Aorta (tissue), 5 donors: ENCODE data around the gene KCNQ1. TPM values are rescaled to one million over a fixed set of nuclear protein-coding genes. Genes with fewer than 3 reads are reported as not detected.

Experiments used
- ATAC-seq: fragments of 200-7000 bp; cut with Tn5 transposase; one replicate; pipeline ENCODE4 v1.9.1; 2022; ENCODE audit warnings: moderate library complexity; ENCODE audit not compliant: low FRiP score
- DNase-seq, 2 donors: peaks; one replicate each; pipeline ENCODE4 v3.0.0-alpha.2; 2020
- H3K27ac ChIP-seq, 2 donors: one replicate each; pipeline ENCODE4 v1.5.1; 2013; ENCODE audit warnings: low read length in 2 of 2, mild to moderate bottlenecking in 2 of 2, moderate library complexity in 2 of 2, control low read depth in 1 of 2, inconsistent platforms in 1 of 2, low read depth in 1 of 2
- H3K27me3 ChIP-seq, 2 donors: one replicate each; pipeline ENCODE4 v1.6.1; 2013; ENCODE audit warnings: control low read depth in 1 of 2, low read length in 1 of 2, mild to moderate bottlenecking in 1 of 2, moderate library complexity in 1 of 2; ENCODE audit not compliant: insufficient read depth in 2 of 2, control insufficient read depth in 1 of 2
- H3K36me3 ChIP-seq, 2 donors: one replicate each; pipeline ENCODE4 v1.6.1; 2013; ENCODE audit warnings: control low read depth in 1 of 2, low read length in 1 of 2, mild to moderate bottlenecking in 1 of 2; ENCODE audit not compliant: insufficient read depth in 2 of 2, control insufficient read depth in 1 of 2
- H3K4me1 ChIP-seq, 2 donors: one replicate each; pipeline ENCODE4 v1.6.1; 2013; ENCODE audit warnings: low read length in 2 of 2, control low read depth in 1 of 2, mild to moderate bottlenecking in 1 of 2, moderate library complexity in 1 of 2; ENCODE audit not compliant: insufficient read depth in 2 of 2, control insufficient read depth in 1 of 2
- H3K4me3 ChIP-seq, 2 donors: one replicate each; pipeline ENCODE4 v1.5.1; 2013; ENCODE audit warnings: low read length in 2 of 2, control low read depth in 1 of 2, mild to moderate bottlenecking in 1 of 2
- H3K9me3 ChIP-seq: one replicate; pipeline ENCODE4 v1.6.1; 2013; ENCODE audit warnings: mild to moderate bottlenecking, low read length; ENCODE audit not compliant: control insufficient read depth
- WGBS, 2 donors: extraction: QIAGEN DNeasy Blood & Tissue Kit; methylation state at CpG; one replicate each; pipeline ENCODE4 v1.1.7; 2013; 5-methylcytosine and 5-hydroxymethylcytosine counted together
- intact Hi-C, 2 donors: fragments of 100-400 bp; cut with DNase I; formaldehyde crosslinking; loops; one replicate each; pipeline versions ENCODE4 v1.14.2 to v1.15.0; 2022
- polyA plus RNA-seq, 2 donors: library from polyadenylated mRNA; stranded (reverse); fragments of 200-250 nt; gene quantifications; one replicate each; pipeline ENCODE4 v1.2.3, GENCODE V29; 2013
- total RNA-seq, 2 donors: library from RNA; stranded (reverse); fragmentation: NEBNext Ultra II Directional; extraction: Animal tissue kit (Norgen Biotek cat#: 25700); gene quantifications; one replicate each; pipeline ENCODE4 v1.2.1, GENCODE V29; 2021
- donor health status: healthy with polysubstance abuse.
- donor health status: Bipolar disorder and iron deficiency.
- donor health status: DM: no; HTN: no; CAD: no.
- donor health status: DM: no; HTN: no; CAD: no.
- donor health status: DM: yes; HTN: yes; CAD: no.

KCNQ1 gene
- total and polyA plus RNA-seq, 4 donors, result 0.67 to 11.5 (median 5.8) TPM

GRCh38 chr11:2731130-2732125, 286.6 kb downstream of the KCNQ1 start:
- intact Hi-C loops, result no loop called here
- H3K27ac ChIP-seq, result no peak overlapping the region
- no peaks in the 10 kb centered on the region for H3K9me3 ChIP-seq

GRCh38 chr11:2732261-2732939, 287.6 kb downstream of the KCNQ1 start:
- Histone ChIP-seq H3K4me3 (no peak overlapping the region), H3K9me3 (no peaks in the 10 kb centered on the region), H3K4me1 (no peaks in the 10 kb centered on the region), H3K27me3 (no peaks in the 10 kb centered on the region), H3K27ac (no peak overlapping the region), H3K36me3 (no peaks in the 10 kb centered on the region)
- intact Hi-C loops, result no loop called here
- 95 to 96% methylated on average over 32 of the region's 32 CpGs for WGBS, 2 donors
- DNase-seq (no peak), ATAC-seq (no peak)

More at GRCh38 chr11:2731130-2732125, 286.6 kb downstream of the KCNQ1 start:
- Histone ChIP-seq H3K4me3 (no peak overlapping the region), H3K27me3 (no peaks in the 10 kb centered on the region), H3K36me3 (no peaks in the 10 kb centered on the region), H3K4me1 (no peaks in the 10 kb centered on the region)
- 77 to 84% methylated on average over 28 of the region's 28 CpGs for WGBS, 2 donors
- ATAC-seq (no peak), DNase-seq (no peak)

DNA sequence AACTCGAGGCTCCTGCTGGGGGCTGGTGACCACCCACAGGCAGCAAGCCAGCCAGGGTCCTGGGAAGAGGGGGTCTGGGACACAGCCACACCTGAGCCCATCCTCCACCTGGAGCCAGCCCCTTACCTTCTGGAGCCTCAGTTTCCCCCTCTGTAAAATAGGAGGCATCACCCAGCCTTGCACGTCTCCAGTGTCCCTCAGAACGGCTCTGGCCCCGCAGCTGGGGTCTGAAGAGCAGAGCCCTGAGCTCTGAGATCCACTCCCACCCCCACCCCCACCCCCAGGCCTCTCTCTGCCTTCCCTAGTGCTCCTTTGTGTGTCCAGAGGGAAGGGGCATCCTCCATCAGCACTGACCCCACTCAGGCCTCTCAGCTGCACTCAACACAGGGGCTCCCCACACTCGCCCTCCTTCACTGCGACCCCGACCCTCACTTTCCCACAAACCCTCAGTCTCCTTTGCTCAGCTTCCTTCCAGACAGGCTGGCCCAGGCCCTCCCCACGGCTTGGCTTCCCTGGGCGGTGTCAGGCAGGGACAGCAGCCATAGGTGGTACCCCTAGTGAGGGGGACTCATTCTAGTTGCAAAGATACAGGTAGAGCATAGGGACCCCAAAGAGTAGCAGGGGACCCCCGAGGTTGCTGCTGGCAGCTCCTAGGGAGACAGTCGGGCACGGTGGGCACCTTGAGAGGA, 288.3 kb downstream of the KCNQ1 start:
- peak in 1 of 2 donors; percentile 57 for DNase-seq

GRCh38 chr11:2734181-2735052, 289.6 kb downstream of the KCNQ1 start:
- no peaks in the 10 kb centered on the region for H3K36me3 ChIP-seq
- H3K4me1 ChIP-seq, result no peaks in the 10 kb centered on the region
- WGBS, 2 donors, result 90 to 91% methylated on average over 32 of the region's 32 CpGs
- no peak overlapping the region for H3K27ac ChIP-seq
- H3K4me3 ChIP-seq, result no peak overlapping the region
- intact Hi-C loops, result no loop called here
- ATAC-seq (no peak), DNase-seq (peak in 1 of 2 donors; percentile 62)
- no peaks in the 10 kb centered on the region for H3K27me3 ChIP-seq
- H3K9me3 ChIP-seq, result no peaks in the 10 kb centered on the region

More for the DNA sequence above, 288.3 kb downstream of the KCNQ1 start:
- 91 to 92% methylated on average over 11 to 12 of the region's 12 CpGs for WGBS, 2 donors
- H3K9me3 ChIP-seq, result no peaks in the 10 kb centered on the region
- no peak overlapping the region for H3K27ac ChIP-seq
- no peak for ATAC-seq
- H3K4me3 ChIP-seq, result no peak overlapping the region
- intact Hi-C loops, result no loop called here
- H3K27me3 ChIP-seq, result no peaks in the 10 kb centered on the region
- no peaks in the 10 kb centered on the region for H3K4me1 ChIP-seq
- H3K36me3 ChIP-seq, result no peaks in the 10 kb centered on the region

- Histone ChIP-seq H3K36me3 (no peaks in the 10 kb centered on the region), H3K9me3 (no peaks in the 10 kb centered on the region), H3K4me3 (no peak overlapping the region), H3K27ac (no peak overlapping the region), H3K27me3 (no peaks in the 10 kb centered on the region), H3K4me1 (no peaks in the 10 kb centered on the region)
- WGBS, 2 donors, result 96% methylated on average over 12 of the region's 12 CpGs
- DNase-seq (no peak), ATAC-seq (no peak)
- intact Hi-C loops, result no loop called here
Measured at GRCh38 chr11:2735053-2735589, 290.3 kb downstream of the KCNQ1 start.

- Histone ChIP-seq H3K27me3 (no peaks in the 10 kb centered on the region), H3K4me1 (no peaks in the 10 kb centered on the region), H3K4me3 (no peak overlapping the region), H3K9me3 (no peaks in the 10 kb centered on the region), H3K36me3 (no peaks in the 10 kb centered on the region), H3K27ac (no peak overlapping the region)
- ATAC-seq (no peak), DNase-seq (no peak)
- intact Hi-C loops, result no loop called here
- 92 to 95% methylated on average over 21 of the region's 21 CpGs for WGBS, 2 donors
Measured at GRCh38 chr11:2736577-2737225, 291.9 kb downstream of the KCNQ1 start.

- no peaks in the 10 kb centered on the region for H3K27me3 ChIP-seq
- no peak overlapping the region for H3K27ac ChIP-seq
- H3K36me3 ChIP-seq, result no peaks in the 10 kb centered on the region
- no peaks in the 10 kb centered on the region for H3K9me3 ChIP-seq
- ATAC-seq (no peak), DNase-seq (no peak)
- H3K4me3 ChIP-seq, result no peak overlapping the region
- 91 to 93% methylated on average over 7 of the region's 7 CpGs for WGBS, 2 donors
- H3K4me1 ChIP-seq, result no peaks in the 10 kb centered on the region
- intact Hi-C loops, result no loop called here
Measured at GRCh38 chr11:2737226-2737590, 292.4 kb downstream of the KCNQ1 start.
